Measurements from ENCODE around the gene GAL3ST1.
"Not testable (repeated sequence)": the region's sequence is repeated elsewhere in the genome, so short reads cannot be mapped to it uniquely, and the experiment has no call there.

Gene GAL3ST1

DNA sequence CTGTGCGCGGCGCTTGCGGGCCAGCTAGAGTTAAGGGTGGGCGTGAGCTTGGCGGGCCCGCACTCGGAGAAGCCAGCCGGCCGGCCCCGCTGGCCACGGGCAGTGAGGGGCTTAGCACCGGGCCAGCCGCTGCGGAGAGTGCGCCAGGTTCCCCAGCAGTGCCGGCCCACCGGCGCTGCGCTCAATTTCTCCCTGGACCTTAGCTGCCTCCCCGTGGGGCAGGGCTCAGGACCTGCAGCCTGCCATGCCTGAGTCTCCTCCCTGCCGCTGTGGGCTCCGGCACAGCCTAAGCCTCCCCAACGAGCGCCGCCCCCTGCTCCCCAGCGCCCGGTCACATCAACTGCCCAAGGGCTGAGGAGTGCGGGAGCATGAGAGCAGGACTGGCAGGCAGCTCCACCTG is 22.4 kb upstream of the GAL3ST1 start:
- DNase-seq (ENCODE audit: low spot score), result no peak

DNA sequence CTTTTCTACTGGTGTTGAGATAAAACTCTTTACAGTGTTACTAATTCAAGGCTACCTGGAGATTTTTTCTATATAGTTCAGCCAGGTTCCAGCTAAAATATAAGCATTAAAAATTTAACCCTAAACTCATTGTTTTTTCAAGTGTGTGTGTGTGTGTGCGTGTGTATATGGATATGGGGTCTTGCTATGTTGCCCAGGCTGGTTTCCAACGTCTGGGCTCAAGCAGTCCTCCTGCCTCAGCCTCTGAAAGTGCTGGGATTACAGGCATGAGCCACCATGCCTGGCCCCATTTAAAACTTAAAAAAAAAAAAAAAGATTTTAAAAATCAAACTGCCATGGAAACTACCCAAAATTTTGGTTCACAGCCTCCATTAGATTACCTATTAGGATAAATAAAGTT is 21.7 kb upstream of the GAL3ST1 start:
- DNase-seq (ENCODE audit: low spot score), result no peak

DNA sequence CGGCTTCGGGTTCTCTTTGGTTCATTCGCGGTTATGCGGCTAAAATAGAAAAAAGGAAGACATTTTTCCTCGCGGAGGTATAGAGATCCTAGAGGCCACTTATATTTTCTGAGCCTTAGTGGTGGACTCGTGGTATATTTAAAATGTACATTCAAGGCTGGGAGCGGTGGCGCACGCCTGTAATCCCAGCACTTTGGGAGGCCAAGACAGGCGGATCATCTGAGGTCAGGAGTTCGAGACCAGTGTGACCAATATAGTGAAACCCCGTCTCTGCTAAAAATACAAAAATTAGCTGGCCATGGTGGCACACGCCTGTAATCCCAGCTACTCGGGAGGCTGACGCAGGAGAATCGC is 17.9 kb upstream of the GAL3ST1 start:
- not testable (repeated sequence) for DNase-seq (ENCODE audit: low spot score)

DNA sequence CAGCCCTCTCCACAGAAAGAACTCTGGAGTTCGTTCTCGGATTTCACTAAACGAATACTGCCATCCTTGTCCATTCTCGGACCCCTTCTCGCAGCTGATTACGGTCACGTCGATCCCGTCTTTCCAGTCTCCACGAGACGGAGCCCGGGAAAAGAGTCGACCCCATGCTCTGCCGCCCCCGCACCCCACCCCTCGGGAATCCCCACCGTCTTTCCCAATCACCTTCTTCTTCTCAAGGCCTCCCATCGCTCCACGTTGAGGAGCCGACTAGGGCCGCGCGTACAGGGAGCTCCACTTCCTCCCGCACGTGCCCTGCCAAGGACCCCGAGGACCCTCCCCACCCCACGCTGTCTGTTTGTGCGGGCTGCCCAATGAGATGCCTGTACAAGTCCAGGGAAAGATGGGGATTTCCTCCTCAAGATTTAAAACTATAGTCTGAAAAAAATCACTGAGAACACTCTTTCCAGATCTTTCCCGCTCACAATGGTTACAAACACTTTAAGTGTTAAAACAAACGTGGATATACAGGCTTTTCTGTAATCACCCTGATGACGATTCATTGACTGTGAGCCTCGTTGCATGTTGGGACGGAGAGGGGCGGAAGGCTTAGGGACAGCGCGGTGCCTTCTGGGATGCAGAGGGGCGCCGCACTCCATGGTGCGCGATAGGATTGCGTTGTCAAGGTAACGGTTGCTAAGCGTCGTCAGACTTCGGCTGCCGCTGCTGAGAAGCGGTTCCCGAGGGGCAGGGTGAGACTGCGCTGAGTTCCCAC is 17.3 kb upstream of the GAL3ST1 start, which contains the start of gene PES1:
TSS of gene PES1 (minus strand) at position 323 of the 772 bp plus-strand sequence. CDS start at position 246, 77 bp downstream.
- DNase-seq (ENCODE audit: low spot score), result peak; percentile 98

DNA sequence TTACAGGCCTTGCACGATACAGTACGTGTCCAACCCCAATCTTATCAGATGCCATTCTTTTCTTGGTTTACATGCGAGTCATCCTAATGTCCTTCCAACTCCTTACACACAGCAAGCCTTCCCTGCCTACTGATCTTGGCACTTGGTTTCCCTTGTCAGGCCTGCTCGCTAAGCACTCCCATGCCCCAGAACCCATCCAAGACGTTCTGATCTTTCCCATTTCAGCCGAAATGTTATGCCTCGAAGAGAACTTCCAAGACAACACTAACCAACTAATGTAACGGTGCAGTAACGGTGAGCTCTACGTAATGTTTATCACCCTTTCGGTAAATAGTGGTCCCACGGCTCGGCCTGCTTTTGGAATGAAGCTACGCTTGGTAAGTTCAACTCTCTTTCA is 16.7 kb upstream of the GAL3ST1 start:
- DNase-seq (ENCODE audit: low spot score), result no peak

DNA sequence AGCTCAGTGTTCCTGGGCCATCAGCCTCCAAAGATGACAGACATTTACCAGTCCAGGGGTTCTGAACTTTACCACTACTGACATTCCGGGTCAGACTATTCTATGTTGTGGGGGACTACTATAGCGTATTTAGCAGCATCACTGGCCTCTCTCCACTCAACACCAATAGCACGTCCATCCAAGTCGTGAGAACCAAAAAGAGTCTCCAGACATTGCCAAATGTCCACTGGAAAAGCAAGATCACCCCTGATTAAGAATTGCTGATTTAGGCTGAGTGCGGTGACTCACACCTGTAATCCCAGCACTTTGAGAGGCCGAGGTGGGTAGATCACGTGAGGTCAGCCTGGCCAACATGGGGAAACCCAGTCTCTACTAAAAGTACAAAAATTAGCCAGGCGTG is 11.9 kb upstream of the GAL3ST1 start:
- no peak for DNase-seq (ENCODE audit: low spot score)

DNA sequence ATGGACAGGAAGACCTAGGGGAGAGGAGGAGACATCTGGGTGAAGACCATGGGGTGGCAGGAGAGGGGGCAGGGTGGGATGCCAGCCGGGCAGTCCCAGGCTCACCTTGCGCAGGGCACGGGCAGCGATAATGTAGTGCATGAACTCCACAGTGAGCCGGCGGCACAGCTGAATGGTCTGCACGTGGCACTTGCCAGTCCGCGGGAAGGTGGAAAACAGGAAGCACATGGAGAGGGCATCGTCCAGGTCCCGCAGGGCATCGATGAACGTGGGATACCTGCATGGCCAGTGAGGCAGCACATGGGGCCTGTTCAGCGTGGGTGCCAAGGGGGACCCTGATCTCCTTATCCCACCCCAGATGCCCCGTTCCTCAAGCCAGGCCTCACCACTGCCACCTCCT is 10.0 kb upstream of the GAL3ST1 start:
- no peak for DNase-seq (ENCODE audit: low spot score)

DNA sequence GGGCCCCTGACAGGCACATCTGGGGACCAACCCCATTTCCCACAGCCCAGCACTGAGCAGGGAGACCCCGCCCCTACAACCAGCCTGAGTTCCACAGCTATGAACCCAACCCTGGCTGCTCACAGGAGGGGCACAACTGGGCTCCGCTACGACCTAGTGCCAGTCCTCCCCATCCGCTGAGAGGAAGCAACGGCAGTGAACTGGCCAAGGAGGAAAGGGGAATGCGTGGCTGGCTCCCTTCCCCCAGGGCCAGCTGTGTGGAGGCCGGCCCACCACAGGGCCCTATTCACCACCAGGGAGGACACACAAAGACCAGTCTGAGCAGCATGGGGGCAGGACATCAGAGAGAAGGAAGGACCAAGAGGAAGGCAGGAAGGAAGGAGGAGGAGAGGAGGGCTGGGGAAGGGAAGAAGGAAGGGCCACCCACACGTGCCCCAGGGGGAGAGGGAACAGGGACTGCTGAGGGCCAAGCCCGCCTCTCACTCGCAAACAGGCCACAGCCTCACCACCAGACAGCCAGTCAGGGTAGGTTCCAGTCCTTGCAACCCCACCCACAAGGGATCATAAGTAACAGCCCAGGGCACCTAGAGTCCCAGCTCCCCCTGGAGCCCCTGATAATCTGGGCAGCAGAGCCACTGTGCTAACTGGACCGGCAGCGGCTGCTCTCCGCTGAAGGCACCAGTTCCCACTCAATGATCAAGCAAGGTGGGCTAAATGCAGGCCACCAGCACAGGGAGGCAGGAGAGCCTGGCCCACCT is 8.5 kb upstream of the GAL3ST1 start:
- no peak for DNase-seq (ENCODE audit: low spot score)

DNA sequence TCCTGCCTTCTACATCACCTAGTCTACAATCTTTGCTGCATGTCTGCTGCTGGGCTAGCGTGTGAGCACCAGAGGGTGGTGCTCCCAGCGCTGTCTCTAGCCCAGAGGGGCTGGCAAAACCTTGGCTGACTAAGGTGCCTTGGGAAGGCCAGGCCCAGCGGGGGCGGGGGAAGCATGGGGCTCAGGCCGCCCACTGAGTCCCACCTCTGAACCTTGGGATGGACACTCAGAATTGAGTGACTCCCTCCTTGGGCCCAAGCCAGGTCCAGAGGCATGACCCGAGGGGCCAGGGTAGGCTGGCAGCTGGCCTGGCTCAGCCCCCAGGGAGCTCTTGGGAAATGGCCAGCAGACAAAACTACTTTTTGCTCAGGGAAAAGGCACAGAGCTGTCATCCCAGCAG is 7.6 kb upstream of the GAL3ST1 start:
- DNase-seq (ENCODE audit: low spot score), result no peak

DNA sequence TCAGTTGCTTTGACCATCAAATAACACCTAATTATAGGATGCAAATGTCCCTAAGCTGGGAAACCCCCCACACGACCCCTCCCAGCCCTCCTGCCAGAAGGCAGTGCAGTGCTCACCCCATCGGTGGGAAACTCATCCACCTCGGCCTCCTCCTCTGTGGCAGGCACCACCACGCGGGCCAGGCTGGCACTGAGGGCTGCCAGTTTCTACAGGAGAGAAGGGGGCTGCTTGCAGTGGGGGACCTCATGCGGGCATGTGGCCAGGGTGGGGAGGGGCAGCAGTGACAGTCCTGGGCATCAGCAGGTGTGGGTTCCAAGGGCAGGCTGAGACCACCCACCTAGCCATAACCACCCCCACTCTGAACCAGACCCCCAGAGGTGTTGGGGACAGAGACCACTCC is 6.4 kb upstream of the GAL3ST1 start:
- no peak for DNase-seq (ENCODE audit: low spot score)

DNA sequence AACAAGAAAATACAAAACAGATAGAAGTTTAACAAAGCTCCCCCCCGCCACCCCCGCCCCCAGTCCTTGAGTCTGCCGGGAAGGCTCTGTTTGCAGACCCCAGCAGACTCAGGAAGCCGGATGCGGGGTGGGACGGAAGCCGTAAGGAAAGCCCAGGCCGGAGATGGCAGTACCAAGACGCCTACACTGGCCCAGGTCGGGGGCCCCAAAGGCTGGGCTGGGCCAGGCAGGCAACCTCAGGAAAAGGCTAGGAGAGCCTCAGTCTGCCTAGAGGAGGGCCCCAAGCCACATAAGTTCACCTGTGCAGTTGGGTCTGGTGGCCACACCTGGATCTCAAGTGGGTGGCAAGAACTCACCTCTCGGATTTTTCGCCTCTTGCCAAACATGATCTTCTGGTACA is 4.0 kb upstream of the GAL3ST1 start:
- DNase-seq (ENCODE audit: low spot score), result no peak

DNA sequence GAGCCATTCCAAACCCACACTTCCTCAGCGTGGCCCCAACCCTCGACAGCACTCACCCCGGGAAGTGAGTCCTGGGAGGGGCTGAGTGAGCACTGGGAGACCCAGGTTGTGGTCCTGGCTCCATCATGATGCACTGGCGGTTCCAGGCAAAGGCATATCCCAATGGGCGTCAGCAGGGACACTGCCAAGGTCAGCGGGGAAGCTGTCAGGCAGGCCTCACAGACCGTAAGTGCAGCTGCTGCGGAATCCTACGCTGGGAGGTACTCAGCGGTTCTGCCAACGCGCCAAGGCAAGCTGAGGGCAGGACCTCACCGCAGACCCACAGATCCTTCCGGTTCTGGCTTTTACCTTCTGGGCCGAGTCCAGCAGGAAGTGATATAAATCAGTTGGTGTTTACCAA is 1.4 kb upstream of the GAL3ST1 start:
- DNase-seq (ENCODE audit: low spot score), result no peak

DNA sequence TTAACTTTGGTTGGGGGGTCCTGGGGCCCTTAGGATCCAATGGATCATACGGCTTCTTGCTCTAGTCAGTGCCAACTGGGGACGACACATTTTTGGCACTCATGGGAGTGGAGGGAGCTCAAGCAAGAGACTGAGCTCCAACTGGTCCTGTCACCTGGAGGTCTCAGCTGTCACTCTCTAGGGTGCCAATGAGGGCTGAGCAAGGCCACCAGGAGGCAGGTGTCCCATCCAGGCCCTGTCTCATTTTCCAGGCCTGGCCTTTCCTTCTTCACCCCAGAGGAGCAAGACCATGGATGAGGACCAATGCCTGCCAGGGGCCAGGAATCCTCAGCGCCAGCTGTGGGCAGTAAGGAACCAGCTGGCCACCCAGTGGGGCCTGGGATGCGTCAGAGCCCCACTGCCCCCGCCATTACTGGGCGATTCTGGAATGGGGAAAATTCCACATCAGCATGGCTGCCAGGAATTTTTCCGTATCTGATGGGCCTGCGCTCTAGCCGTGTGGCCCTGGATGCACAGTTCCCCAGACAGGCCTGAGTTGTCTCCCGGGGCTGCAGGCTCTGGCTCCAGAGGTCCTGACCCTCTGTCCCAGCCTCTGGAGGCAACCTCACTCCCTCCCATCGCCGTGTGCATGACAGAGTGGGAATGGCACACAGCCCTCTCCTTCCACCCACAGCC is 669 bp upstream of the GAL3ST1 start:
- no peak for DNase-seq (ENCODE audit: low spot score)

DNA sequence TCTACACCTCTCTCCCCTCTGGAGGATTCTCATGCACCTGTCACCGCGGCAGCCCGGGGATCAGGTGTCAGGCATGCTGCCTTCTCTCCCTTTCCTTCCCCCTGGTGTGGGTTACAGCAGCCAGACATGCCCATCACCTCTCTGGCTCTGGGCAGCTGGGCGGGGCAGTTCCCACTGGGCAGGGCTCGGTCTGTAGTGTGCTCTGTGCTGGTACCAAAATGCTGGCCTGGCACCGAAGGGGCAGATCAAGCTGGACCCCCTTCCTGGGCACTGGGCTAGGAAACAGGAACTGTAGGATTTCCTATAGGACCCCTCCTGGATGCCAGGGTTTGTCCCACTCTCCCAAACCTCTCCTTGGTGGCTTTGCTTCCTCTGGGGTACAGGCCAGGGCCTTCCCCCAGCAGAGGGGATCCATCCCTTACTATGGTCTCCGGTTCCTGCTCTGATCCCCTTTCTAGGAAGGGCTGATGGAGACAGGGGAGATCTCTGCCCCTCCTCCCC is 821 bp downstream of the GAL3ST1 start:
- no peak for DNase-seq (ENCODE audit: low spot score)

DNA sequence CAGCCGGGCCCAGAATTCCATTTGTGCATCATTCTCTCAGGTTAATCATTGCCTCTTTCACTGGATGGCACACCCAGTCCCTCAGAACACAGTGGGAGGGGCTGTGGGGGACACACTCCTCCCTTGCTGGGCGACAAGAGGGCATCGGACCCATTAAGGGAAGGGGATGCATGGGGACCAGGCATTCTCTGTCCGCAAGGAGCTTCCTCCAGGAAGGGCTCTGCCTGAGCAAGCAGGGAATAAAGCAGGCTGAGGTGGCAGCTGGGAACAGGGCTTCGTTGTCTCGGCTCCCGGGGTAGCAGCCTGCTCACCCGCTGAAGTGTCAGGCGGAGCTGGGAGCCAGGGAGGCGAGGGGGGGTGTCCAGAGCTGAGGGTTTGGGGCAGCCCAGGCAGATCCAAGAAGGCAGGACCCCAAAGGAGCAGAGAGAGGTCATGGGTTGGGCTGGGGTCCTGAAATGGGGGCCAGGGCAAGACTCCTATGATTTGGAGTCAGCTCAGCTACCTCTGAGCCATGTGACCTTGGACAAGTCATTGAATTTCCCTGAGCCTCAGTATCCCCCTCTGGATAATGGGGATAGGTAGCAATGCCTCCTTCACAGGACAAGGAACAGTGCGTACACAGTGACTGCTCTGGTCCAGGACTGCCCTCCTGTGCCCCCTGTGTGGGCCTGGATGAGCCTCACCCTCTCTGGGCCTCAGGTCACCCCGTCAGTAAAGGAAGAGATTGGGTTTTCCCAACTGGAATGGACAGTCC is 1.4 kb downstream of the GAL3ST1 start:
- no peak for DNase-seq (ENCODE audit: low spot score)

DNA sequence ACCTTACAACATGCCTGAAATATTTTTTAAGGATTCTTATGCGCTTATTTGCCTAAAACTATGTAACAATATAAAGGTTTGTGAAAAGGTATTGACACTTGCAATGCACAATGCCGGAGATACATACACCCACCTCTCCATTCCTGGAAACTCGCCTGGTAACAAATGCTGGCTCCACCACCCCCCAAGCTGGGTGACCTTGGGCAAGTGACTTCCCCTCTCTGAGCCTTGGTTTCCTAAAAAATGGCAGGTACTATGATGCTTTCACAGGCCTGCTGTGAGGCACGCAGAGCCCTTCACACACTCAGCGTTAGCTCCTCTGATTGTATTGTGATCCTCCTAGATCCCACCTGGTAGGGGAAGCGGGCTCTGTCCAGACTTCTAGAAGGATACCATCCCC is 2.3 kb downstream of the GAL3ST1 start:
- DNase-seq (ENCODE audit: low spot score), result no peak

DNA sequence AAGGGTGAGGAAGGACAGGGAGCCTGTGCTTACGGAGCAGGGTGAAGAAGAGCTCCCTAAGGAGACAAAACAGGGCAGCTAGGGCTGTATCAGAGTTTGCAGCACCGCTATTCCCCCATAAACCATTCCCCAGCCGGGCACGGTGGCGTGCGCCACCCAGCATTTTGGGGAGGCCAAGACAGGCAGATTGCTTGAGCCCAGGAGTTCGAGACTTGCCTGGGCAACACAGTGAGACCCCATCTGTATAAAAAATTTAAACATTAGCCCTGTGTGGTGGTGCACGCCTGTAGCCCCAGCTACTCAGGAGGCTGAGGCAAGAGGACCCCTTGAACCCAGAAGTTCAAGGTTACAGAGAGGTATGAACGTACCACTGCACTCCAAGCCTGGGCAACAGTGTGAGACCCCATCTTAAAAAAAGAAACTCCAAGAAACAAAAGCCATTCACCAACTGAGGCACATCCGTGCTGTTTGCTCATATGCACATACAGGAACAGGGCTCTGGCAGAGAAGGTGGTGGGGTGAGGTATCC is 4.7 kb downstream of the GAL3ST1 start:
- no peak for DNase-seq (ENCODE audit: low spot score)

DNA sequence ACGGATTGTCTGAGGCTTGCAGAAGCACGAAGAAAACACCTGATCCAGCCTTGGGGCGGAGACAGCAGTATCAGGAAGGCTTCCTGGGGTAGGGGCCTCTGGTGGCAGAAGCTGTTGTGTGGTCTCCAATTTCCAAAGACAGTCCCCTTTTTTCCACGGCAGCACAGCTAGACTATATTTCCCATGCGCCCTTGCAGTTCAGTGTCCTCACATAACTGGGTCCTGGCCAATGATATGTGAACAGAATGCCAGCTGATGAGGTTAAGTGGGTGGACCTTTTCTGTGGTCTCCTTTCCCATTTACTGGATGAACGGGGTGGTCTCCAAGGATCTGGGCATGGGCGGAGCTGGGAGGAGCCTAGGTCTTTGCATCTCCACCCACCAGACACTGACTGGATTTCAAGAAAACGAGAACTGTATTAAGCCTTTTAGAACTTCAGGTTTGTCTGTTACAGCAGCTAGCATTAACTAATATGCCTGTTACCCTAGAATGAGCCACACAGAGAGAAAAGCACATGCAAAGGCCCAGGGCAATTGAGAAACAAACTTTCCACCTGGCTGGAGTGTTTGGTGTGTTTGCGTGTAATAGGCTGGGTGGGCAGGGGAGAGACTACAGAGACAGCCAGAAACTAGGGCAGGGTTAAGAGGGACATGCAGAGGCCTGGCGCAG is 6.2 kb downstream of the GAL3ST1 start:
- no peak for DNase-seq (ENCODE audit: low spot score)

DNA sequence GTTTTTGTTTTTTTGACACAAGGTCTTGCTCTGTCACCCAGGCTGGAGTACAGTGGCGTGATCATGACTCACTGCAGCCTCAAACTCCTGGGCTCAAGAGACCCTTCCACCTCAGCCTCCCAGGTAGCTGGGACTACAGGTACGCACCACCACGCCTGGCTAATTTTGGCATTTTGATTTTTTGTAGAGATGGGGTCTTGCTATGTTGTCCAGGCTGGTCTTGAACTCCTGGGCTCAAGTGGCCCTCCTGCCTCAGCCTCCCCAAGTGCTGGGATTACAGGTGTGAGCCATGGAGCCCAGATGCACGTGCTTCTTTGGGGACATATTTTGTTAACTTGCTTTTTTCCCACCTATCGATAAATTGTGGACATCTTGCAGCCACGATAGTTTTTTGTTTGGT is 7.2 kb downstream of the GAL3ST1 start:
- not testable (repeated sequence) for DNase-seq (ENCODE audit: low spot score)

DNA sequence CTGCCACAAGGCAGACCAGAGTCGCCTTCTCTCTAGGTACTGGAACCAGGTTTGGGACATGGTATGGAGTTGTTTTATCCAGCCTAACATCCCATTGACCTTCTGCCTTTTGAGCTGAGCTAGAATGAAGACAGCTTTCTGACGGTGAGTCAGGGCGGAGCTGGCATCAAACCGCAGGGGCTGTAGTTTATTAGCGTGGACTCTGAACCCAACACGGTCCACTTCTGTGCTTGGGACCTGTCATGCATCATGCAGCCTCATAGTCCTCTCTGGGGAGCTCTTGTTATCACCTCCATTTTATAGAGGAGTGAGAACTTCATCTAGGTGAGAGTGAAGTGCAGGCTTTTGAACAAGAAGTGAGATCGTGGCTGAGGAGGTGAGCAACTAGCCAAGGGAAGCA is 8.3 kb downstream of the GAL3ST1 start:
- DNase-seq (ENCODE audit: low spot score), result no peak

DNA sequence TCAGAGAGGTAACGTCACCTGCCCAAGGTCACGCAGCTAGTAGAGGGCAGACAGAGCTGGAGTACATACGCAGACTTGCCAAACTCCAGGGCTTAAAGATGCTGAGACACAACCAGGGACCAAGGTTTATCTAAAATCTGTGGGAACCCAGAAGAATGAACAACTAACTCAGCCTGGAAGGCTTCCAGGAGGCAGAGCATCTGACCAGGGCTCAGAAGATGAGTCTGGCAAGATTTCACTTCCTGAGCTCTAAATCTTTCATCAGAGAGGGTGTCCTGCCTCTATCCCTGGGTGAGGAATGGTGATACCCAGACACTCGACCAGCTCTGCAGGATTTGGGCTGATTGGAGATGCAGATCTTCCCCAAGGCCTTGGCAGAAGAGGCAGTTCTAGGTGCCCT is 9.1 kb downstream of the GAL3ST1 start:
- no peak for DNase-seq (ENCODE audit: low spot score)
